Occipital lobe (tissue), 2 donors: ENCODE results near the gene CAPN7. TPM values are rescaled to one million over a fixed set of nuclear protein-coding genes. Genes with fewer than 3 reads are reported as not detected.

Source experiments
- DNase-seq: peaks from one replicate; lab custom pipeline; 2025; lab: John Stamatoyannopoulos, UW
- total RNA-seq: library from RNA; depleted of rRNA; stranded (reverse); fragments of >200 nt; gene quantifications from one replicate; pipeline ENCODE4 v1.2.3, GENCODE V29; 2014

Gene CAPN7
- total RNA-seq, 1 donor from 2014 or later = 49.0 TPM

- DNase-seq = no peak
Measured at GRCh38 chr3:15273227-15273626, 67.2 kb downstream of the CAPN7 start.

GRCh38 chr3:15276028-15276724, 70.1 kb downstream of the CAPN7 start:
- no peak for DNase-seq

DNA sequence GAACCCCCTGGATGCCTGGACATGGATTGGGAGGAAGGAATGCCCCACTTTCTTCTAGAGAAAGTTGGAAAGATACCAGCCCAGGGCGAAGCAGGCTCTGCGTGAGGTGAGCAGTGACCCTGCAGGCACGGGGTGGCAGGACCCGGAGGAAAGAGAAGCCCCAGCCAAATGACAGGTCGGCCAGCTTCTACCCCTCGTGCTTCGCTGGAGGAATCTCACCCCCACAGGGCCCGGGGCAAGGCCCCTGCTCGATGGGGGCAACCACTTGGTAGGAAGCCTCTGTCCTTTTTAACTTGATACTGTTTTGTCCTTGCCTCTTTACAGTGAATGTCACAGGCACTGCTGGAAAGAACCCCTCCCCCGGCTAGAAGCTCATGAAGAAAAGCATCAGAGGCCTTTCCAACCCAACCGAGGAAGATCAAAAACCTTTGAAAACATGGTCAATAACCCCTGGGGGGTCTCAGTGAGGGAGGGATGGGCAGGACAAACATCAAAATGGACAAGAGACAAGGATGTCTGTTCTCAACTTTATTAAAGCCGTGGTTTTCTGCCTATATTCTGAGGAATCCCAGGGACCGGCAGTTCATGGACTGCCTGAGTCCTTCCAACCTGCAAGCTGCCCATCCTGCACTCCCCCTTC, 71.9 kb downstream of the CAPN7 start:
- no peak for DNase-seq

GRCh38 chr3:15279205-15279604, 73.2 kb downstream of the CAPN7 start:
- DNase-seq = no peak

- no peak for DNase-seq
Measured at GRCh38 chr3:15279671-15280402, 73.8 kb downstream of the CAPN7 start.

- no peak for DNase-seq
Measured at GRCh38 chr3:15280853-15281532, 74.9 kb downstream of the CAPN7 start.

DNA sequence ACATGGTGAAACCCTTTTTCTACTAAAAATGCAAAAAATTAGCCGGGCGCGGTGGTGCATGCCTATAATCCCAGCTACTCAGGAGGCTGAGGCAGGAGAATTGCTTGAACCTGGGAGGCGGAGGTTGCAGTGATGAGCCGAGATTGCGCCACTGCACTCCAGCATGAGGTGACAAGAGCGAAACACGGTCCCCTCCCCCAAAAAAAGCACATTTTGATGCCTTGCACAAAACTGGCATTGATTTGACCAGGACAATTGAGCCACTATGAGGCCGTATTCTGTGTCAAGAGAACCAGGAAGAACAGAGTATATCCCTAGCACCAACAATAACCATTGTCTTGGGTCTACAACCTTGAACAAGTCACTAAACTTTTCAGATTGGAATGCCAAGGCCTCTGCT, 75.8 kb downstream of the CAPN7 start:
- DNase-seq = no peak

DNA sequence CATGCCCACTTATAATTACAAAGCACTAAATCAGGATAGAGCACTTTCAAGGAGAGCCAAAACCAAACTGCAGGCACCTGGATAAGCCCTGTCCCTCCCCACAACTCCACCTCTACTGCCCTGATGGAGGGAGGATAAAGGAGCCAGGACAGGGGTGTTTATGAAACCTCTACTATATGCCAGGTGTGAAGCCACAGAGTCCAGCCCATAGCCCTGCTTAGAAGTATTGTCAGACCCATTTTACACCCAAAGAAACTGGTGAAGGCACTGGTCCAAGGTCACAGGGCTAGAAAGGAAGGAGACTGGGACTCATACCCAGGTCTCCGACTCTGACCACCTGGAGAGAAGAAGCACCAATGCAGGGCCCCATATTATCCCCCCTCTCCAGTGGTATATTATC, 77.7 kb downstream of the CAPN7 start:
- no peak for DNase-seq

DNA sequence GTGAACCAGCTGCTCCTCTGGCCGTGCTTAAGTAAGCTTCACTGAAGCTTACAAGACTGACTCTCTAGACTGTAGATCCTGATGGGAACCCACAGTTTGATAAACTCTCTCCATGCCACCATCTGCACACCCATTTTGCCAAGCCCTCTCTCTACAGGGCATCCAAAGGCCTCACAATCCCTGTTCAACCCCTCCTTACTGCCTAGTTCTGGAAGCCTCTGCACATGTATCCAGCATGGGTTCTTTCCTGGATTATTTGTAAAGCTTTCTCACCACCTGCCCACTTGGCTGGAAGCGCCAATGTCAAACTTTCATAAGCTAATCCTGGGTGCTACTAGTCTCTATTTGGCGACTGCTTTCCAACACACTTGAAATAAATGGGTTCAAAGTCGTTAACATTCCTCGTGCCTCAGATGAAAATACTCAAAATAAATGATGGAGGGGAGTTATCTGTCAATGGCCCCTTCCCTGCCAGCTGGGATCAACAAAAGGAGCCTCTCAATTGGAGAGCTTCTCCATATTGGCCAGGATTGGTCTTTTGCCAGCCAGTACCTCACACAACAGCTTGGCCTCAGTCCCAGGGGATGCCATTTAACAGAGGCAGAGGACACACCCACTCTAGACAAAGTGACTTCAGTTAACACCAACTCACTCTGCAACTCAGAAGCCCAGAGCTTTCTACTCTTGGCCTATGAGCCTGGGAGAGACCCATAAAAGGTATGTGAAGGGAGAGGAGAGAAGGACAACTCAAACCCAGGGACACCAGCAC, 78.3 kb downstream of the CAPN7 start:
- no peak for DNase-seq

DNA sequence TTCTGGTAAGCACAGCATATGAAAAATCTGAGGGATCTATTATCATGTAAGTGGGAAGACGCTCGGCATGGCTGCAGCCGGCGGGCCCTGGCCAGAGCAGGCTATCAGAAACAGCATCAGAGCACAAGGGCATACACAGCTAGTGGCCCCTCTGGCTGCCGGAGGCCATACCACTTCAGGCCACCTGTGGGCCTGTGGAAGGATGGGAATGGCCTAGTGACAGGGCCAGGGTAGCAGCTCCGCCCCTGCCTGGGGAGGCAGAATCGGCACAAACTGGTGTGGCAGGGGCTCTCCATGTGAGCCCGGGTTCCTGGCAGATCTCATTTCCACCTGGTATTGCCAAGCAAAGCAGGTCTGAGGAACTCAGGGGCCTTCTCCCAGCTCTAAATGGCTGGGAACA, 80.0 kb downstream of the CAPN7 start:
- DNase-seq = no peak

DNA sequence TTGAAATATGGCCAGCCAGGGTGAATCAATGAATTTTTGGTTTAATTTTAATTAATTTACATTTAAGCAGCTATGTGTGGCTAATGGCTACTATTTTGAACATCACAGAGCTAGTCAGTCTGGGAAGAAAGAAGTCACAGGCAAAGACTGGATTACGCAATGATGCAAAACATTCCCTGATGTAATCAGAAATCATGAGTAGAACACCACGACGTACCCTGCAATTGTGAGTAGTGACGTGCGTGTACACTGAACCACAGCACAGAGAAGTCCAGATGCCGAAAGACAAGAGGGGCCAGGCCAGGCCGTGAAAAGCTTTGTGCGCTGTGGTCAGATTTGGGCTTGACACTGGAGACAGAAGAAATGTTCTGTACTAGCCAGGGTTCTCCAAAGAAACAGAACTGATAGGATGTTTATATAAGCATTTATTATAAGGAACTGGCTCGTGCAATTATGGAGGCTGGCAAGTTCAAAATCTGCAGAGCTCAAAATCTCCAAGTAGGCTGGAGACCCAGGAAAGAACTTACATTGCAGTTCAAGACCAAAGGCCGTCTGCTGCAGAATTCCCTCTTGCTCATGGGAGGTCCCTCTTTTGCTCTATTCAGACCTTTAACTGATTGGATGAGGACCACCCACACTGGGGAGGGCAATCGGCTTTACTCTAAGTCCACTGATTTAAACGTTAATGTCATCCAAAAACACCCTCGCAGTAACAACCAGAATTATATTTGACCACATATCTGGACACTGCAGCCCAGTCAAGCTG, 81.7 kb downstream of the CAPN7 start:
- DNase-seq = no peak

GRCh38 chr3:15288331-15289035, 82.4 kb downstream of the CAPN7 start:
- no peak for DNase-seq

GRCh38 chr3:15289661-15290060, 83.6 kb downstream of the CAPN7 start:
- DNase-seq = no peak

- DNase-seq = no peak
Measured at GRCh38 chr3:15290736-15291135, 84.7 kb downstream of the CAPN7 start.

GRCh38 chr3:15291589-15292541, 85.8 kb downstream of the CAPN7 start:
- DNase-seq = no peak

GRCh38 chr3:15292765-15293522, 86.9 kb downstream of the CAPN7 start:
- no peak for DNase-seq

DNA sequence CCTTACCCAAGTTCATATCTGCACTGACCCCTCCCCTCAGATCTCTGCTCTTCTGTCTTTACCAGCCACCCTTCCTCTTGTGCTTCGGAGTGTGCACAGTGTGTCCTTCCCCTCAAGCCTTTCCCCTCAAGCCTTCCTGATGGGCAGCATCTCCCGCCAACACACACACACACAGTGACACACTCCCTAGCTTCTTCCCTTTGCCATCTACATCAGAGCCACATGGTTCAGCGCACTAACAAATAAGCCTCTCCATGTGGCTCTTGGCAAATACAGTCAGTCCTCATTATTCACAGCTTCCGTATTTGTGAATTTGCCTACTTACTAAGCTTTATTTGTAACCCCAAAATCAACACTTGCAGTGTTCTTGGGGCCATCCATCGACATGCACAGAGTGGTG, 88.9 kb downstream of the CAPN7 start:
- DNase-seq = no peak

DNA sequence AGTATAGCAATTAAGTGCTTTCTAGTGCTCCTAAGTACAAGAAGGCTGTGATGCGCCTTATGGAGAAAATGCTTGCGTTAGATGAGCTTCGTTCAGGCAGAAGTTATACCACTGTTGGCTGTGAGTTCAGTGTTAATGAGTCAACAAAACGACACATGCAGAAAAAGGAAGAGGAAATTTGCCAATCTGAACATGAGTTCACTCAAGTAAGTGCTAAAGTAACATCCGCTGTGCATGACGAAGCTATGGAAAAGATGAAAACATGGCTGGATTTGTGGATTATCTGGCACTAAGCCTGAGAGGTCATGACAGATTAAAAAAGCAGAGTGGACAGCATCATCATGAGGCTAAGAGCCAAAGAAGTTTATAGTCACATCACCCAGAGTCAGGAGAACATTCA, 89.5 kb downstream of the CAPN7 start:
- DNase-seq = no peak
